ENCODE measurements around the gene ZNF740. TPM values are rescaled to one million over a fixed set of nuclear protein-coding genes. Genes with fewer than 3 reads are reported as not detected.

The ZNF740 gene
- total and polyA plus RNA-seq, 2 experiments from 2014 or later = 4.6 to 13.2 TPM

DNA sequence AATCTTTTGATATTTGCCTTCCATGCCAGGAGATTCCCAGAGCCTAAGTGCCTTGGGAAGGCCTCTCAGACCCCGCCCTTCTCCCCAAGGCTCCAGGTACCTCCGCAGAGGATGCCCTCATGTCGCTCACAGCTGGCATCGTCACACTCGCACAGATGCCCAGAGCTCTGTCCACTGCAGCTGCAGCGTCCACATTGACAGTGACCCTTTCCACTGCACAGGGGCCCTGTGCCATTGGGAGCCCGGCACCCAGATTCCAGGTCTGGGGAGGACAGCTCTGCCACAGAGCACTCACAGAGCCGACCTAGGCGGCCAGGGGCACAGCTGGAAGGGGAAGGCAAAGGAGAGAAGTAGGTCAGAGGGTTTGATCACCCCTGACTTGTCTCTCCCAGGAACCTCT lies 12.5 kb downstream of the ZNF740 start:
- 91% methylated on average over 9 of the region's 9 CpGs for WGBS (ENCODE audit: low lambda C conversion rate, missing lambda C conversion rate)

DNA sequence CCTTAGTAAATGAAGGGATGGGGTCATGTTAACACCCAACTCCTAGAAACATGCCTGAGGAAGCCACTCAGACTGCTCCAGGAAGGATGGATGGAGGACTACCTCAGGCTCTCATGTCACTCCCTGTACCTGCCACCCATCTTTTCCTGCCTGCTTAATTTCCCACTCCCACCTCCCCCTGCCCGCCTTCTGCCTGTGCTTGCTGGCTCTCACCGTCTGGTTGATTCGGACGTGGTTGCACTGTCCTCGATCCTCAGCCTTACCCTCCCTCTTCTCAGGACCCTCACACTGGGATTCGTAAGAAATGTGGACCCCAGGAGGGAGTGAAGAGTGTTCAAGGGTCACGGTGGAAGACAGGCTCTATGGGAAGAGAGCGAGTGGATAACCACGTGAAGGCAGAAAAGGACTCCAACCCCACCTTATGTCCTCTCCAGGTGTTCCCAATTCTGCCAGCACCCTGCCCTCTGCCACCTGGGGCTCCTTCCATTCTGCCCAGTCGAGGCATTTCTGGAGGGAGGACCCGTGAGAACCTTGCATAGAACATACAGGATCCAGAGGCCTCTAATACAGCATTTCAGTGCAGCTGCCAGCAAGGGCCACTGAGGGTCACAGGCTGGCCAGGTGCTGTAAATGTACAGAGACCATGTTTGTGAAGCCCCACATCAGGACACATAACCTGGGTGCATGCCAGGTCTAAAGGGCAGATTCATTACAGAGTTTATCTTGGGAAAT lies 13.6 kb downstream of the ZNF740 start:
- H3K9me3 ChIP-seq (ENCODE audit: low read depth) = no peaks in the 10 kb centered on the region
- no peaks in the 10 kb centered on the region for H3K36me3 ChIP-seq (replicated peaks; ENCODE audit: insufficient read depth, low read depth)
- no peaks in the 10 kb centered on the region for H3K9me2 ChIP-seq (replicated peaks; ENCODE audit: insufficient read depth)
- H3K27me3 ChIP-seq = peaks cover 4% of the 10 kb centered on the region
- peaks cover 3% of the 10 kb centered on the region for H3K4me1 ChIP-seq (ENCODE audit: insufficient read depth)
- no peaks in the 10 kb centered on the region for H3K79me2 ChIP-seq
- TF ChIP-seq CTCF (IDR thresholded peaks at IDR 0.05; ENCODE audit: poor library complexity) = no peak
- no peak for TF ChIP-seq EZH2 (IDR thresholded peaks at IDR 0.05; ENCODE audit: borderline replicate concordance)
- TF ChIP-seq EZH2phosphoT487 (IDR thresholded peaks at IDR 0.05; ENCODE audit: low read depth, severe bottlenecking, unreplicated experiment) = no peak
- no peak overlapping the region for H3K4me2 ChIP-seq
- no peak overlapping the region for H3K4me3 ChIP-seq
- H4K20me1 ChIP-seq (ENCODE audit: insufficient read depth, poor library complexity, severe bottlenecking) = no peaks in the 10 kb centered on the region
- DNase-seq (ENCODE audit: low spot score) = no peak
- H2AFZ ChIP-seq = no peak overlapping the region
- no peak overlapping the region for H3K27ac ChIP-seq
- 72% methylated on average over 11 of the region's 11 CpGs for whole genome bisulfite sequencing (ENCODE audit: low lambda C conversion rate, missing lambda C conversion rate)

More for the DNA sequence above, 12.5 kb downstream of the ZNF740 start:
- Histone ChIP-seq H3K9me2 (replicated peaks; ENCODE audit: insufficient read depth) (no peaks in the 10 kb centered on the region), H3K4me3 (no peak overlapping the region), H2AFZ (no peak overlapping the region), H3K36me3 (replicated peaks; ENCODE audit: insufficient read depth, low read depth) (no peaks in the 10 kb centered on the region), H3K79me2 (no peaks in the 10 kb centered on the region), H3K4me2 (no peak overlapping the region), H3K27me3 (peaks cover 3% of the 10 kb centered on the region), H3K27ac (no peak overlapping the region), H3K9me3 (ENCODE audit: low read depth) (no peaks in the 10 kb centered on the region), H4K20me1 (ENCODE audit: insufficient read depth, poor library complexity, severe bottlenecking) (no peaks in the 10 kb centered on the region), H3K4me1 (ENCODE audit: insufficient read depth) (peaks cover 3% of the 10 kb centered on the region)
- DNase-seq (ENCODE audit: low spot score) = no peak
- TF ChIP-seq EZH2phosphoT487 (IDR thresholded peaks at IDR 0.05; ENCODE audit: low read depth, severe bottlenecking, unreplicated experiment) (no peak), CTCF (IDR thresholded peaks at IDR 0.05; ENCODE audit: poor library complexity) (no peak), EZH2 (IDR thresholded peaks at IDR 0.05; ENCODE audit: borderline replicate concordance) (no peak)

- no peak for TF ChIP-seq EZH2 (IDR thresholded peaks at IDR 0.05; ENCODE audit: borderline replicate concordance)
- no peak for TF ChIP-seq CTCF (IDR thresholded peaks at IDR 0.05; ENCODE audit: poor library complexity)
- no peak for TF ChIP-seq EZH2phosphoT487 (IDR thresholded peaks at IDR 0.05; ENCODE audit: low read depth, severe bottlenecking, unreplicated experiment)
- no peaks in the 10 kb centered on the region for H3K9me2 ChIP-seq (replicated peaks; ENCODE audit: insufficient read depth)
- H3K4me3 ChIP-seq = no peak overlapping the region
- H3K4me2 ChIP-seq = no peak overlapping the region
- no peak overlapping the region for H2AFZ ChIP-seq
- DNase-seq (ENCODE audit: low spot score) = no peak
- H3K27ac ChIP-seq = no peak overlapping the region
- WGBS (ENCODE audit: low lambda C conversion rate, missing lambda C conversion rate) = 87% methylated on average over 1 of the region's 1 CpG
- H3K79me2 ChIP-seq = no peaks in the 10 kb centered on the region
- H4K20me1 ChIP-seq (ENCODE audit: insufficient read depth, poor library complexity, severe bottlenecking) = no peaks in the 10 kb centered on the region
- H3K27me3 ChIP-seq = peaks cover 4% of the 10 kb centered on the region
- no peaks in the 10 kb centered on the region for H3K36me3 ChIP-seq (replicated peaks; ENCODE audit: insufficient read depth, low read depth)
- H3K4me1 ChIP-seq (ENCODE audit: insufficient read depth) = peaks cover 3% of the 10 kb centered on the region
- H3K9me3 ChIP-seq (ENCODE audit: low read depth) = no peaks in the 10 kb centered on the region
These were observed 14.5 kb downstream of the ZNF740 start for GRCh38 chr12:53194973-53195372.

Data from hepatocyte (in vitro differentiated cells).